ENCODE results near the gene ZBTB38. TPM values are rescaled to one million over a fixed set of nuclear protein-coding genes. Genes with fewer than 3 reads are reported as not detected.

The ZBTB38 gene
- total RNA-seq (2022; extraction: Qiagen RNA extraction; ENCODE audit: low read depth), result 58.4 to 95.3 TPM (median 83.1 TPM) in 5 replicates

GRCh38 chr3:141368062-141368924 is at the start of gene ZBTB38:
TSS of gene ZBTB38 (plus strand) at chr3:141368504. CDS start at chr3:141442389, 73,885 bp downstream.

Other genes with a start within 250 kb of the ZBTB38 start
- gene PXYLP1, start 136.7 kb upstream of the ZBTB38 start, total RNA-seq (2022; extraction: Qiagen RNA extraction; ENCODE audit: low read depth), result 8.0 to 12.0 TPM (median 10.2 TPM) in 5 replicates
- 4.0 to 8.1 TPM (median 7.3 TPM) in 5 replicates for gene RASA2, start 118.5 kb downstream of the ZBTB38 start, total RNA-seq (2022; extraction: Qiagen RNA extraction; ENCODE audit: low read depth)

All from A549 treated with GW870086 at 1 μM for 4 hours (cell line).